ENCODE data around the gene ARHGAP6. TPM values are rescaled to one million over a fixed set of nuclear protein-coding genes. Genes with fewer than 3 reads are reported as not detected.

Gene ARHGAP6
- total RNA-seq, 4 donors from 2014 or later, result 49.2 to 63.8 (median 51.5) TPM

GRCh38 chrX:11105080-11105479 is 560.6 kb downstream of the ARHGAP6 start:
- Histone ChIP-seq H3K9me3 (no peaks in the 10 kb centered on the region), H3K36me3 (no peaks in the 10 kb centered on the region), H3K4me3 (replicated peaks in 1 of 3) (no peak overlapping the region), H3K27ac (no peak overlapping the region), H3K4me1 (peaks cover 0 to 4% of the 10 kb centered on the region in 2 donors), H3K27me3 (no peaks in the 10 kb centered on the region)
- no peak for DNase-seq
- intact Hi-C loops (cut with DNase I), result no loop called here
- WGBS, 2 donors, result 95 to 97% methylated on average over 4 of the region's 4 CpGs
- no peak for TF ChIP-seq CTCF (IDR thresholded peaks at IDR 0.05)
- no peak for TF ChIP-seq POLR2A (IDR thresholded peaks at IDR 0.05)

GRCh38 chrX:11103751-11104150 is 562.0 kb downstream of the ARHGAP6 start:
- intact Hi-C loops (cut with DNase I), result no loop called here
- H3K4me3 ChIP-seq (replicated peaks in 1 of 3), result no peak overlapping the region
- 88 to 89% methylated on average over 2 of the region's 2 CpGs for WGBS, 2 donors

GRCh38 chrX:11103006-11103405 is 562.7 kb downstream of the ARHGAP6 start:
- no peak overlapping the region for H3K27ac ChIP-seq
- no peak for TF ChIP-seq POLR2A (IDR thresholded peaks at IDR 0.05)
- TF ChIP-seq CTCF (IDR thresholded peaks at IDR 0.05), result no peak
- WGBS, 2 donors, result 74 to 76% methylated on average over 3 of the region's 3 CpGs
- peaks cover 0 to 4% of the 10 kb centered on the region in 2 donors for H3K4me1 ChIP-seq
- DNase-seq, result no peak
- no peak overlapping the region for H3K4me3 ChIP-seq (replicated peaks in 1 of 3)
- no peaks in the 10 kb centered on the region for H3K9me3 ChIP-seq
- H3K27me3 ChIP-seq, result no peaks in the 10 kb centered on the region
- no peaks in the 10 kb centered on the region for H3K36me3 ChIP-seq
- intact Hi-C loops (cut with DNase I), result no loop called here

More at GRCh38 chrX:11103751-11104150, 562.0 kb downstream of the ARHGAP6 start:
- H3K4me1 ChIP-seq, result peaks cover 0 to 4% of the 10 kb centered on the region in 2 donors
- H3K27ac ChIP-seq, result no peak overlapping the region
- no peak for TF ChIP-seq CTCF (IDR thresholded peaks at IDR 0.05)
- TF ChIP-seq POLR2A (IDR thresholded peaks at IDR 0.05), result no peak
- H3K36me3 ChIP-seq, result no peaks in the 10 kb centered on the region
- H3K9me3 ChIP-seq, result no peaks in the 10 kb centered on the region
- no peak for DNase-seq
- H3K27me3 ChIP-seq, result no peaks in the 10 kb centered on the region

GRCh38 chrX:11100281-11101035 is 565.3 kb downstream of the ARHGAP6 start:
- WGBS, 2 donors, result 28 to 31% methylated on average over 8 to 10 of the region's 10 CpGs
- intact Hi-C loops (cut with DNase I), result no loop called here
- Histone ChIP-seq H3K9me3 (no peaks in the 10 kb centered on the region), H3K27ac (peak overlapping the region; percentile 48 to 71 (median 50)), H3K27me3 (no peaks in the 10 kb centered on the region), H3K4me1 (peaks cover 0 to 4% of the 10 kb centered on the region in 2 donors), H3K4me3 (replicated peaks in 1 of 3) (no peak overlapping the region), H3K36me3 (no peaks in the 10 kb centered on the region)
- TF ChIP-seq CTCF (IDR thresholded peaks at IDR 0.05) (peak in 4 of 6 experiments; percentile 35 to 63 (median 49)), POLR2A (IDR thresholded peaks at IDR 0.05) (no peak)
- DNase-seq, result peak; percentile 48 to 59

GRCh38 chrX:11099465-11099864 is 566.3 kb downstream of the ARHGAP6 start:
- H3K4me1 ChIP-seq, result peaks cover 0 to 4% of the 10 kb centered on the region in 2 donors
- no peak overlapping the region for H3K4me3 ChIP-seq (replicated peaks in 1 of 3)
- intact Hi-C loops (cut with DNase I), result no loop called here
- H3K27ac ChIP-seq, result no peak overlapping the region
- DNase-seq, result no peak
- H3K9me3 ChIP-seq, result no peaks in the 10 kb centered on the region
- no peaks in the 10 kb centered on the region for H3K36me3 ChIP-seq
- H3K27me3 ChIP-seq, result no peaks in the 10 kb centered on the region
- TF ChIP-seq POLR2A (IDR thresholded peaks at IDR 0.05) (no peak), CTCF (IDR thresholded peaks at IDR 0.05) (no peak)

Measured in thyroid gland (tissue), 4 donors.